K562 (cell line): Measurements from ENCODE around the gene TRIP10. TPM values are rescaled to one million over a fixed set of nuclear protein-coding genes. Genes with fewer than 3 reads are reported as not detected.

Experiments used
- AFF1 ChIP-seq, 2 experiments: fragments of 450-650 bp; IDR thresholded peaks; 2 replicates each; pipeline ENCODE4 v1.6.1; 2018; ENCODE audit warnings: mild to moderate bottlenecking in 2 of 2, low read depth in 1 of 2; ENCODE audit not compliant: partially characterized antibody in 2 of 2
- BCL6 ChIP-seq: fragments of 250-450 bp; sonication (Bioruptor Pico); IDR thresholded peaks from 2 replicates; pipeline ENCODE4 v1.4.0; 2020
- CHD2 ChIP-seq: IDR thresholded peaks from 2 replicates; pipeline ENCODE4 v1.6.1; 2011; ENCODE audit warnings: low read depth, low read length
- CREM ChIP-seq: IDR thresholded peaks from 2 replicates; pipeline ENCODE4 v1.6.1; 2014; ENCODE audit warnings: antibody characterized with exemption, low read depth
- DPF2 ChIP-seq: fragments of 450-650 bp; IDR thresholded peaks from 2 replicates; pipeline ENCODE4 v1.6.1; 2016
- EHMT2 ChIP-seq: fragments of 450-650 bp; IDR thresholded peaks from 2 replicates; pipeline ENCODE4 v1.6.1; 2018; ENCODE audit warnings: antibody characterized with exemption
- FIP1L1 ChIP-seq: fragments of 200-400 bp; formaldehyde crosslinking; IDR thresholded peaks from 2 replicates; pipeline ENCODE4 v1.6.1; 2018; ENCODE audit warnings: mild to moderate bottlenecking, low read depth, low read length; ENCODE audit not compliant: poor library complexity, severe bottlenecking
- HDAC3 ChIP-seq: fragments of 450-650 bp; IDR thresholded peaks from 2 replicates; pipeline ENCODE4 v1.6.1; 2018; ENCODE audit warnings: borderline replicate concordance, mild to moderate bottlenecking, moderate library complexity; ENCODE audit not compliant: partially characterized antibody
- IRF1 ChIP-seq: sonication (generic); formaldehyde crosslinking; IDR thresholded peaks from 2 replicates; pipeline ENCODE4 v1.8.0; 2022; ENCODE audit warnings: missing genetic modification reagents, mild to moderate bottlenecking, borderline replicate concordance
- KAT7 ChIP-seq: sonication (generic); formaldehyde crosslinking; IDR thresholded peaks from 2 replicates; pipeline ENCODE4 v1.8.0; 2022; ENCODE audit warnings: missing genetic modification reagents, mild to moderate bottlenecking, borderline replicate concordance
- MLLT1 ChIP-seq, 2 experiments: fragments of 450-650 bp; IDR thresholded peaks; 2 replicates each; pipeline ENCODE4 v1.6.1; 2016
- MTA1 ChIP-seq: fragments of 450-650 bp; IDR thresholded peaks from 2 replicates; pipeline ENCODE4 v1.6.1; 2017; ENCODE audit warnings: borderline replicate concordance
- NONO ChIP-seq, 2 experiments: fragments of 200-400 bp in 1 of 2; fragments of 450-650 bp in 1 of 2; formaldehyde crosslinking in 1 of 2; IDR thresholded peaks; 2 replicates each; pipeline ENCODE4 v1.6.1; 2017; ENCODE audit warnings: low read depth in 2 of 2, mild to moderate bottlenecking in 2 of 2, moderate library complexity in 2 of 2, low read length in 1 of 2
- NR2C2 ChIP-seq, 2 experiments: fragments of 200-800 bp in 1 of 2; sonication (Bioruptor generic) in 1 of 2; sonication (generic) in 1 of 2; formaldehyde crosslinking in 1 of 2; IDR thresholded peaks; 2 replicates each; pipeline versions ENCODE4 v1.6.1 to v1.8.0; 2016 to 2022; ENCODE audit warnings: mild to moderate bottlenecking in 1 of 2, missing compliant biosample characterization in 1 of 2, missing genetic modification characterization in 1 of 2, missing genetic modification reagents in 1 of 2
- PRMT5 ChIP-seq: sonication (generic); formaldehyde crosslinking; IDR thresholded peaks from 2 replicates; pipeline ENCODE4 v1.5.0; 2020; ENCODE audit warnings: missing genetic modification reagents
- PRPF4 ChIP-seq: fragments of 200-400 bp; formaldehyde crosslinking; IDR thresholded peaks from one replicate; pipeline ENCODE4 v1.6.1; 2017; ENCODE audit warnings: low read length, low read depth, mild to moderate bottlenecking; ENCODE audit not compliant: insufficient read depth, poor library complexity, severe bottlenecking
- RBM22 ChIP-seq: fragments of 200-400 bp; formaldehyde crosslinking; IDR thresholded peaks from 2 replicates; pipeline ENCODE4 v1.6.1; 2018; ENCODE audit warnings: low read length, low read depth; ENCODE audit not compliant: poor library complexity, severe bottlenecking
- SMARCA4 ChIP-seq: fragments of 450-650 bp; IDR thresholded peaks from 2 replicates; pipeline ENCODE4 v1.6.1; 2016
- SP1 ChIP-seq: sonication (generic); formaldehyde crosslinking; IDR thresholded peaks from 2 replicates; pipeline ENCODE4 v1.8.1; 2022; ENCODE audit warnings: mild to moderate bottlenecking, missing genetic modification reagents
- SREBF1 ChIP-seq: fragments of 150-350 bp; IDR thresholded peaks from 2 replicates; pipeline ENCODE4 v1.6.1; 2014; ENCODE audit warnings: antibody characterized with exemption, low read depth, low read length, borderline replicate concordance
- SRSF3 ChIP-seq: fragments of 200-400 bp; formaldehyde crosslinking; IDR thresholded peaks from 2 replicates; pipeline ENCODE4 v1.6.1; 2016; ENCODE audit warnings: mild to moderate bottlenecking, low read length, moderate library complexity; ENCODE audit not compliant: insufficient read depth
- STAT5B ChIP-seq: fragments of 250-450 bp; sonication (Bioruptor Pico); IDR thresholded peaks from 2 replicates; pipeline ENCODE4 v1.8.0; 2021; ENCODE audit warnings: mild to moderate bottlenecking, inconsistent platforms
- ZNF253 ChIP-seq: fragments of 250-450 bp; sonication (Bioruptor Pico); conservative IDR thresholded peaks from 2 replicates; pipeline ENCODE4 v1.6.1; 2021; ENCODE audit warnings: mild to moderate bottlenecking
- polyA plus RNA-seq, 8 experiments: library from polyadenylated mRNA; depleted of rRNA in 4 of 8; stranded (reverse) in 5 of 8; unstranded in 3 of 8; fragments of >200 nt; fragmentation: Nextera tagmentation in 2 of 8; fragmentation: Illumina TruSeq in 1 of 8; extraction: Ambion mirVana in 2 of 8; extraction: Trizol in 1 of 8; gene quantifications; 2 replicates each; pipeline versions ENCODE4 v1.2.1 to v1.2.3, GENCODE V29; 2011 to 2014; ENCODE audit warnings: inconsistent platforms in 1 of 8, missing spikeins in 1 of 8
- total RNA-seq, 7 experiments: library from RNA; depleted of rRNA in 6 of 7; stranded (reverse); fragments of >200 nt in 6 of 7; fragmentation: Illumina TruSeq in 2 of 7; extraction: Trizol in 2 of 7; gene quantifications; 2 replicates each; pipeline versions ENCODE4 v1.2.1 to v1.2.3, GENCODE V29; 2011 to 2021; ENCODE audit warnings: low replicate concordance in 1 of 7

Gene TRIP10
- total and polyA plus RNA-seq, 9 of the 15 experiments (the other 6 are each of a cell fraction or from before 2014, with no cell fraction given) = 1.2 to 66.8 (median 36.1) TPM

GRCh38 chr19:6737284-6737872 is 2.1 kb upstream of the TRIP10 start, which contains the start of gene GPR108 (continued):
- no peak; the same call in 1 of the 2 replicates for TF ChIP-seq KAT7 (CRISPR knock-in tag)
- peak; percentile 99 for TF ChIP-seq SREBF1
- peak in 1 of 2 experiments; percentile 99; a peak in 2 of 4 replicates for TF ChIP-seq MLLT1 (IDR thresholded peaks at IDR 0.05)
- TF ChIP-seq NR2C2 (CRISPR knock-in tag; IDR thresholded peaks at IDR 0.05) = no peak
- TF ChIP-seq NR2C2 (tag; IDR thresholded peaks at IDR 0.05) = no peak
- no peak for TF ChIP-seq STAT5B (CRISPR knock-in tag)
- peak; percentile 94 for TF ChIP-seq CHD2
- no peak for TF ChIP-seq BCL6 (CRISPR knock-in tag)
- peak; percentile 75 for TF ChIP-seq FIP1L1
- TF ChIP-seq NONO (IDR thresholded peaks at IDR 0.05; ENCODE audit: low read depth in 2 of 2, low read length in 1 of 2) = peak in 1 of 2 experiments; percentile 100; a peak in 2 of 4 replicates
- no peak for TF ChIP-seq IRF1 (CRISPR knock-in tag)
- no peak for TF ChIP-seq SMARCA4
- no peak for TF ChIP-seq EHMT2
- TF ChIP-seq ZNF253 (CRISPR knock-in tag) = no peak
- TF ChIP-seq SP1 (CRISPR knock-in tag) = peak; percentile 94
- no peak for TF ChIP-seq AFF1 (IDR thresholded peaks at IDR 0.05; ENCODE audit: low read depth in 1 of 2, partially characterized antibody in 2 of 2)
- TF ChIP-seq MTA1 = no peak
- peak; percentile 98 for TF ChIP-seq CREM
- no peak for TF ChIP-seq SRSF3
- TF ChIP-seq PRMT5 (CRISPR knock-in tag) = peak; percentile 51; the same call in 1 of the 2 replicates
- TF ChIP-seq HDAC3 = peak; percentile 11
- peak; percentile 92 for TF ChIP-seq RBM22
- TF ChIP-seq DPF2 = no peak
- no peak for TF ChIP-seq PRPF4
